KMS-11 (cell line): Measurements from ENCODE around the gene DFFA.
"Not testable (repeated sequence)": the region's sequence is repeated elsewhere in the genome, so short reads cannot be mapped to it uniquely, and the experiment has no call there.

Source experiments
- H2AFZ ChIP-seq: fragments of 200-600 bp; sonication (generic); 2 replicates; pipeline ENCODE4 v1.6.1; 2016; ENCODE audit warnings: antibody characterized with exemption, mixed run types, low read depth
- H3K27ac ChIP-seq: fragments of 200-600 bp; sonication (generic); 2 replicates; pipeline ENCODE4 v1.6.1; 2016; ENCODE audit warnings: mild to moderate bottlenecking, mixed run types
- H3K27me3 ChIP-seq: fragments of 200-600 bp; sonication (generic); 2 replicates; pipeline ENCODE4 v1.6.1; 2017; ENCODE audit warnings: mild to moderate bottlenecking, low read depth, mixed run types, moderate library complexity; ENCODE audit not compliant: insufficient read depth
- H3K36me3 ChIP-seq: fragments of 200-600 bp; sonication (generic); 2 replicates; pipeline ENCODE4 v1.6.1; 2017; ENCODE audit warnings: mild to moderate bottlenecking, mixed run types; ENCODE audit not compliant: insufficient read depth
- H3K4me1 ChIP-seq: fragments of 200-600 bp; sonication (generic); 2 replicates; pipeline ENCODE4 v1.6.1; 2016; ENCODE audit warnings: mild to moderate bottlenecking, low read depth, mixed run types; ENCODE audit not compliant: poor library complexity, severe bottlenecking
- H3K4me2 ChIP-seq: fragments of 200-600 bp; sonication (generic); 2 replicates; pipeline ENCODE4 v1.7.0; 2016; ENCODE audit warnings: mild to moderate bottlenecking, mixed run types
- H3K4me3 ChIP-seq: fragments of 200-600 bp; sonication (generic); IDR thresholded peaks from 2 replicates; pipeline ENCODE4 v1.6.1; 2017; ENCODE audit warnings: low read depth, low read length, mixed read lengths; ENCODE audit not compliant: insufficient read depth
- H3K79me2 ChIP-seq: fragments of 200-600 bp; sonication (generic); 2 replicates; pipeline ENCODE4 v1.6.1; 2016; ENCODE audit warnings: low read depth, mixed run types; ENCODE audit not compliant: insufficient read depth
- H3K9ac ChIP-seq: fragments of 200-600 bp; sonication (generic); 2 replicates; pipeline ENCODE4 v1.6.1; 2016; ENCODE audit warnings: mild to moderate bottlenecking, mixed run types
- H4K20me1 ChIP-seq: fragments of 200-600 bp; sonication (generic); 2 replicates; pipeline ENCODE4 v1.6.1; 2016; ENCODE audit warnings: mild to moderate bottlenecking, mixed run types; ENCODE audit not compliant: insufficient read depth
- TF ChIP-seq, protein P1 (sequence below): fragments of 200-600 bp; sonication (generic); conservative IDR thresholded peaks from 2 replicates; pipeline ENCODE4 v1.6.1; 2017; ENCODE audit warnings: low read depth, mild to moderate bottlenecking, antibody characterized with exemption, low read length, moderate library complexity, mixed read lengths

The DFFA gene

GRCh38 chr1:10429868-10430215, 42.5 kb downstream of the DFFA start:
- H3K79me2 ChIP-seq, result no peaks in the 10 kb centered on the region
- H3K4me2 ChIP-seq, result peak overlapping the region; percentile 91
- peaks cover 13% of the 10 kb centered on the region for H3K4me1 ChIP-seq
- H3K27ac ChIP-seq, result no peak overlapping the region; the same call in 1 of the 2 replicates
- no peak overlapping the region for H3K4me3 ChIP-seq
- H4K20me1 ChIP-seq, result no peaks in the 10 kb centered on the region
- no peaks in the 10 kb centered on the region for H3K27me3 ChIP-seq
- H2AFZ ChIP-seq, result peak overlapping the region; percentile 94
- peak overlapping the region; percentile 73; the same call in 1 of the 2 replicates for H3K9ac ChIP-seq
- TF ChIP-seq, protein P1, sequence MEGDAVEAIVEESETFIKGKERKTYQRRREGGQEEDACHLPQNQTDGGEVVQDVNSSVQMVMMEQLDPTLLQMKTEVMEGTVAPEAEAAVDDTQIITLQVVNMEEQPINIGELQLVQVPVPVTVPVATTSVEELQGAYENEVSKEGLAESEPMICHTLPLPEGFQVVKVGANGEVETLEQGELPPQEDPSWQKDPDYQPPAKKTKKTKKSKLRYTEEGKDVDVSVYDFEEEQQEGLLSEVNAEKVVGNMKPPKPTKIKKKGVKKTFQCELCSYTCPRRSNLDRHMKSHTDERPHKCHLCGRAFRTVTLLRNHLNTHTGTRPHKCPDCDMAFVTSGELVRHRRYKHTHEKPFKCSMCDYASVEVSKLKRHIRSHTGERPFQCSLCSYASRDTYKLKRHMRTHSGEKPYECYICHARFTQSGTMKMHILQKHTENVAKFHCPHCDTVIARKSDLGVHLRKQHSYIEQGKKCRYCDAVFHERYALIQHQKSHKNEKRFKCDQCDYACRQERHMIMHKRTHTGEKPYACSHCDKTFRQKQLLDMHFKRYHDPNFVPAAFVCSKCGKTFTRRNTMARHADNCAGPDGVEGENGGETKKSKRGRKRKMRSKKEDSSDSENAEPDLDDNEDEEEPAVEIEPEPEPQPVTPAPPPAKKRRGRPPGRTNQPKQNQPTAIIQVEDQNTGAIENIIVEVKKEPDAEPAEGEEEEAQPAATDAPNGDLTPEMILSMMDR, result no peak
- no peaks in the 10 kb centered on the region for H3K36me3 ChIP-seq

DNA sequence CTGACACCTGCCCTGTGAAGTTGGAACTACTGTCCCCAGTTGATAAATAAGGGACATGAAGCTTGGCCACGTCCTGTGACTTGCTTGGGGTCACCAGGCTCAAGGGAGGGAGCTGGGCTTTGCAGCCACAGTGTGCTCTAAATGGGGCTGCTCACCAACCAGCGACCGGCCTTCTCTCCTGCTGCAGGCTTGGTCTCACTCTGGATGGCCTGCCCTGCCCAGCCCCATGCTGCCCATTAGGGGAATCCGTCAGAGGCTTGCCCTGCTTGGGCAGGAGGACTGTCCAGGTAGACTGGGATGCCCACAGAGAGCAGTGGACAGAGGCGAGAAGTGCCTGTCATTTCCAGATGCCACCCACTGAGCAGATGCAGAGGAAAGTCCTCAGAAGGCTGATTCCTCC, 43.3 kb downstream of the DFFA start:
- TF ChIP-seq, protein P1, result no peak
- H3K4me3 ChIP-seq, result no peak overlapping the region
- no peaks in the 10 kb centered on the region for H3K36me3 ChIP-seq
- H3K4me2 ChIP-seq, result no peak overlapping the region
- no peak overlapping the region for H2AFZ ChIP-seq
- H3K4me1 ChIP-seq, result peaks cover 13% of the 10 kb centered on the region
- no peak overlapping the region for H3K9ac ChIP-seq
- no peaks in the 10 kb centered on the region for H3K27me3 ChIP-seq
- no peak overlapping the region for H3K27ac ChIP-seq
- H4K20me1 ChIP-seq, result no peaks in the 10 kb centered on the region
- no peaks in the 10 kb centered on the region for H3K79me2 ChIP-seq

GRCh38 chr1:10426535-10426848, 45.8 kb downstream of the DFFA start:
- not testable (repeated sequence) for H3K79me2 ChIP-seq, H3K36me3 ChIP-seq, H4K20me1 ChIP-seq, H3K9ac ChIP-seq, H3K4me2 ChIP-seq, H3K4me3 ChIP-seq, H2AFZ ChIP-seq, H3K27me3 ChIP-seq, H3K27ac ChIP-seq
- peaks cover 13% of the 10 kb centered on the region for H3K4me1 ChIP-seq

GRCh38 chr1:10425826-10426534, 46.3 kb downstream of the DFFA start:
- H3K27ac ChIP-seq, H3K79me2 ChIP-seq, H3K9ac ChIP-seq, H3K4me3 ChIP-seq, H2AFZ ChIP-seq, H3K36me3 ChIP-seq, H4K20me1 ChIP-seq, H3K4me2 ChIP-seq, H3K27me3 ChIP-seq: not testable (repeated sequence)
- peaks cover 13% of the 10 kb centered on the region for H3K4me1 ChIP-seq

- TF ChIP-seq, protein P1, result no peak
- Histone ChIP-seq H3K27me3 (no peaks in the 10 kb centered on the region), H2AFZ (no peak overlapping the region), H3K79me2 (no peaks in the 10 kb centered on the region), H3K4me1 (peaks cover 8% of the 10 kb centered on the region), H3K4me3 (no peak overlapping the region), H3K9ac (no peak overlapping the region), H3K36me3 (peaks cover under 1% of the 10 kb centered on the region; the same call in 1 of the 2 replicates), H4K20me1 (no peaks in the 10 kb centered on the region), H3K4me2 (no peak overlapping the region), H3K27ac (no peak overlapping the region)
Observed at GRCh38 chr1:10424651-10425050, 47.7 kb downstream of the DFFA start.
